Calu3 (cell line): ENCODE data around the gene CNTNAP1. TPM values are rescaled to one million over a fixed set of nuclear protein-coding genes. Genes with fewer than 3 reads are reported as not detected.
"Not testable (repeated sequence)": the region's sequence is repeated elsewhere in the genome, so short reads cannot be mapped to it uniquely, and the experiment has no call there.

Experiments used
- BruUV-seq: library from RNA; stranded (reverse); fragments of 400-500 nt; replicated peaks from 2 replicates; lab custom pipeline; 2021; lab: Mats Ljungman, UMichigan
- CTCF ChIA-PET: fragments of 300-600 bp; sonication (Branson Sonifier 250); formaldehyde crosslinking; loops from one replicate; lab custom pipeline; 2022; ENCODE audit warnings: antibody characterized with exemption; lab: Charles Lee
- DNase-seq: peaks from one replicate; pipeline ENCODE4 v3.0.0; 2022
- H3K27ac Mint-ChIP-seq: one replicate; pipeline ENCODE4 v1.8.0; 2022; ENCODE audit warnings: mixed read lengths; ENCODE audit not compliant: unreplicated experiment
- H3K27me3 Mint-ChIP-seq: one replicate; pipeline ENCODE4 v1.8.0; 2022; ENCODE audit warnings: mixed read lengths; ENCODE audit not compliant: unreplicated experiment
- H3K36me3 Mint-ChIP-seq: one replicate; pipeline ENCODE4 v1.8.0; 2022; ENCODE audit warnings: mild to moderate bottlenecking, moderate library complexity, mixed read lengths; ENCODE audit not compliant: insufficient read depth, unreplicated experiment
- H3K4me1 Mint-ChIP-seq: one replicate; pipeline ENCODE4 v1.8.0; 2022; ENCODE audit warnings: mild to moderate bottlenecking, low read depth, mixed read lengths; ENCODE audit not compliant: unreplicated experiment
- H3K4me3 Mint-ChIP-seq: one replicate; pipeline ENCODE4 v1.8.0; 2022; ENCODE audit warnings: mild to moderate bottlenecking, low read depth, moderate library complexity, mixed read lengths; ENCODE audit not compliant: unreplicated experiment
- H3K9me3 Mint-ChIP-seq: one replicate; pipeline ENCODE4 v1.8.0; 2022; ENCODE audit warnings: low read depth, mixed read lengths; ENCODE audit not compliant: unreplicated experiment
- intact Hi-C: fragments of 100-400 bp; cut with micrococcal nuclease; formaldehyde crosslinking; loops from one replicate; pipeline ENCODE4 v1.10.0; 2022; ENCODE audit not compliant: unreplicated experiment
- total RNA-seq: library from RNA; stranded (reverse); gene quantifications from 2 replicates; pipeline ENCODE4 v1.2.3, GENCODE V29; 2022
- TF ChIP-seq, protein P1 (sequence below): fragments of 200-600 bp; IDR thresholded peaks from one replicate; pipeline ENCODE4 v1.8.0; 2022; ENCODE audit warnings: antibody characterized with exemption; ENCODE audit not compliant: unreplicated experiment

CNTNAP1 gene
- total RNA-seq, 1 experiment from 2014 or later: 1.3 TPM

DNA sequence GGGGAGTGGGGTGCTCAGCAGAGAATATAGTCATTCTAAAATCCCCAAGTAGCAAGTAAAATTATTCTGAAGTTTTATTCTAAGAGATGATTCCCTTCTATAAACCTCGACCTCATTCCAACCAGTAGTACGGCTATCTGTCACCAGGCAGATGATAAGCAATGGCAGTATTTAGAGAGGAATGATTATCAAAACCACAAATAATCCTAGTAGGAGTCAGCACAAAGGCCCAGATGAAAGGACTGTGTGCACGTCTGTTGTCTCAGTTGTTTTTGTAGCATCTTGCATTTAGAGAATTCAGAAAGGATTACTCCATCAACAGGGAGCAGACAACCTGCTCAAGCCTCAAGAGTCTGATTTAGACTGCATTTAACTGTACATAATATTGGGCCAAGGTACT lies 41.3 kb downstream of the CNTNAP1 start:
- H3K4me1 Mint-ChIP-seq: no peaks in the 10 kb centered on the region
- H3K36me3 Mint-ChIP-seq: peaks cover 55% of the 10 kb centered on the region
- H3K27ac Mint-ChIP-seq: no peak overlapping the region
- DNase-seq: no peak
- CTCF ChIA-PET: no interaction called here
- no peaks in the 10 kb centered on the region for H3K9me3 Mint-ChIP-seq
- intact Hi-C loops: no loop called here
- BruUV-seq: no TSS peak
- TF ChIP-seq, protein P1, sequence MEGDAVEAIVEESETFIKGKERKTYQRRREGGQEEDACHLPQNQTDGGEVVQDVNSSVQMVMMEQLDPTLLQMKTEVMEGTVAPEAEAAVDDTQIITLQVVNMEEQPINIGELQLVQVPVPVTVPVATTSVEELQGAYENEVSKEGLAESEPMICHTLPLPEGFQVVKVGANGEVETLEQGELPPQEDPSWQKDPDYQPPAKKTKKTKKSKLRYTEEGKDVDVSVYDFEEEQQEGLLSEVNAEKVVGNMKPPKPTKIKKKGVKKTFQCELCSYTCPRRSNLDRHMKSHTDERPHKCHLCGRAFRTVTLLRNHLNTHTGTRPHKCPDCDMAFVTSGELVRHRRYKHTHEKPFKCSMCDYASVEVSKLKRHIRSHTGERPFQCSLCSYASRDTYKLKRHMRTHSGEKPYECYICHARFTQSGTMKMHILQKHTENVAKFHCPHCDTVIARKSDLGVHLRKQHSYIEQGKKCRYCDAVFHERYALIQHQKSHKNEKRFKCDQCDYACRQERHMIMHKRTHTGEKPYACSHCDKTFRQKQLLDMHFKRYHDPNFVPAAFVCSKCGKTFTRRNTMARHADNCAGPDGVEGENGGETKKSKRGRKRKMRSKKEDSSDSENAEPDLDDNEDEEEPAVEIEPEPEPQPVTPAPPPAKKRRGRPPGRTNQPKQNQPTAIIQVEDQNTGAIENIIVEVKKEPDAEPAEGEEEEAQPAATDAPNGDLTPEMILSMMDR: no peak
- H3K27me3 Mint-ChIP-seq: no peaks in the 10 kb centered on the region
- no peak overlapping the region for H3K4me3 Mint-ChIP-seq

DNA sequence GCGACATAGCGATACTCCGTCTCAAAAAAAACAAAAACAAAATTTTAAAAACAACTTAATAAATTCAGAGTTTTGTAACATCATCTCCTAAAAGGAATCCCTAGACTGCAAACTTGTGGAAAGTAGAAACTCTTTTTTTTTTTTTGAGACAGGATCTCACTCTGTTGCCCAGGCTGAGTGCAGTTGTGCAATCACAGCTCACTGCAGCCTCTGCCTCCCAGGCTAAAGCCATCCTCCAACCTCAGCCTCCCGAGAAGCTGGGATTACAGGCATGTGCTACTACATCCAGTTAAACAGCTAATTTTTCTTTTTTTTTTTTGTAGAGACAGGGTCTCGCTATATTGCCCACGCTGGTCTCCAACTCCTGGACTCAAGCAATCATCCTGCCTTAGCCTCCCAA lies 42.8 kb downstream of the CNTNAP1 start:
- Mint-ChIP-seq H3K4me1 (no peaks in the 10 kb centered on the region), H3K9me3 (no peaks in the 10 kb centered on the region), H3K27me3 (no peaks in the 10 kb centered on the region), H3K27ac (no peak overlapping the region), H3K36me3 (peaks cover 59% of the 10 kb centered on the region), H3K4me3 (no peak overlapping the region)
- TF ChIP-seq, protein P1: no peak
- DNase-seq: no peak
- no TSS peak for BruUV-seq
- CTCF ChIA-PET: interaction anchor here (0.7 to 1.9 kb wide), 2 partner anchors 38 to 215 kb away, joined by 6 read pairs; no protein-coding TSS in a partner anchor
- intact Hi-C loops: no loop called here

DNA sequence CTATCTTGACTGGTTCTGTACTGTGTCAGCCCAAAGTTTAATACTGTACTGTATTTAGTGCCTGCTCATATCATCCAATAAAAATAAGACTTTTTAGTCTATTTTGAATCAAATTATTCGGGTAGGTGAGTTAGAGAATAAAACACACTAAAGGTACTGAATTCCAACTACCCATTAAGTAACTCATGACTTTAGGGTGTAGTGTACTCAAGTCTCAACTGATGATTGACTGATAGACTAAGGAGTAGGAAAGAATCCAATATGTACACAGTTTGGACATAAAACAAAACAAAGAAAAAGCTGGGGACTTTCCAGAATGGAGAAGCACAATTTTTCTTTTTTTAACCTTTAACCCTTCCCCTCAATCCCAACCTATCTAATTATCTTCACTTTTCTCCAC lies 58.4 kb downstream of the CNTNAP1 start:
- H3K9me3 Mint-ChIP-seq: no peaks in the 10 kb centered on the region
- no peak for DNase-seq
- H3K27ac Mint-ChIP-seq: no peak overlapping the region
- TF ChIP-seq, protein P1: no peak
- CTCF ChIA-PET: no interaction called here
- intact Hi-C loops: no loop called here
- H3K36me3 Mint-ChIP-seq: peaks cover 21% of the 10 kb centered on the region
- BruUV-seq: no TSS peak
- H3K4me1 Mint-ChIP-seq: peaks cover 9% of the 10 kb centered on the region
- no peaks in the 10 kb centered on the region for H3K27me3 Mint-ChIP-seq
- H3K4me3 Mint-ChIP-seq: no peak overlapping the region

DNA sequence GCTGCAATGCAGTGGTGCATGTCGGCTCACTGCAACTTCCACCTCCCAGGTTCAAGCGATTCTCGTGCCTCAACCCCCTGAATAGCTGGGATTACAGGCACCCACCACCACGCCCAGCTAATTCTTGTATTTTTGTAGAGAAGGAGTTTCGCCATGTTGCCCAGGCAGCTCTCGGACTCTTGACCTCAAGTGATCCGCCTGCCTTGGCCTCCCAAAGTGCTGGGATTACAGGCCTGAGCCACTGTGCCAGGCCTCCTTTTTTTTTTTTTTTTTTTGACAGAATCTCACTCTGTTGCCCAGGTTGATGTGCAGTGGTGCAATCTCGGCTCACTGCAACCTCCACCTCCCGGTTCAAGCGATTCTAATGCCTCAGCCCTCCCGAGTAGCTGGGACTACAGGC lies 60.6 kb downstream of the CNTNAP1 start:
- intact Hi-C loops, H3K4me3 Mint-ChIP-seq, H3K9me3 Mint-ChIP-seq, H3K27ac Mint-ChIP-seq, H3K4me1 Mint-ChIP-seq, DNase-seq, BruUV-seq: not testable (repeated sequence)
- Mint-ChIP-seq H3K27me3 (peaks cover 11% of the 10 kb centered on the region), H3K36me3 (peaks cover 21% of the 10 kb centered on the region)
- CTCF ChIA-PET: interaction anchor here (0.7 to 2.1 kb wide), 4 partner anchors 21 to 119 kb away, joined by 3 to 9 read pairs (median 6); no protein-coding TSS in a partner anchor

DNA sequence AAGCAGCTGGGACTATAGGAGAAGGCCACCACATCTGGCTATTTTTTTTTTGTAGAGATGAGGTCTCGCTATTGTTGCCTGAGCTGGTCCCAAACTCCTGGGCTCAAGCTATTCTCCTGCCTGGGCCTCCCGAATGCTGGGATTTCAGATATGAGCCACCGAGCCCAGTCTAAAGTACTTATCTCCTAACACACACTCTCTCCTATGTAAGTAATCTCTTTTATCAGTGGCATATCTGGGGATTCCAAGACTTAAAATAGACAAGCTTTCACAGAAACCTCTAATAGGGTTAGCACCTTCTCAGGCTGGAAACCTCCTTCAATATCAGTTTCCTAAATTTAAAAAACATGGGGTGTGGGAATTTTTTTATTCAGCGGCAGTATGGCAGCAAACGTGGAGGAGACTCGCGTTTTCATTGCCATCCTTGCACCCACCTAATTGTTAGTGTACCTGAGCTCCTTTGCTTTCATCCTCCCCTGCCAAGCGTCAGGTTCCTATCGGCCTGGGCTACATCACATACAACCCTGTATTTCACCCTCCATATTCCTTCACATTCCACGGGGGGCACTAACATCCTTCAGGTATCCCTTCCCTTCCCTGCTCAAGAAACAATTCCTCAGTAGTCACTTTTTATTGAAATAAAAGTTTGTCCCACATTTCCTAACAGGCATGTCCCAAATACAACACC lies 61.4 kb downstream of the CNTNAP1 start:
- Mint-ChIP-seq H3K4me3 (peak overlapping the region; percentile 87), H3K4me1 (peaks cover 9% of the 10 kb centered on the region), H3K27me3 (peaks cover 19% of the 10 kb centered on the region), H3K9me3 (no peaks in the 10 kb centered on the region), H3K27ac (peak overlapping the region; percentile 86), H3K36me3 (peaks cover 21% of the 10 kb centered on the region)
- CTCF ChIA-PET: interaction anchor here (0.7 to 2.1 kb wide), 4 partner anchors 20 to 120 kb away, joined by 3 to 9 read pairs (median 6); no protein-coding TSS in a partner anchor
- TSS peak; percentile 44 for BruUV-seq
- TF ChIP-seq, protein P1: no peak
- intact Hi-C loops: no loop called here
- peak; percentile 32 for DNase-seq
